K562 (cell line): ENCODE measurements around the gene TAF11. TPM values are rescaled to one million over a fixed set of nuclear protein-coding genes. Genes with fewer than 3 reads are reported as not detected.
A peak's percentile ranks its signal among the peaks of the same experiment; 100 is the strongest.

ENCODE experiments used
- ARID3B ChIP-seq: fragments of 250-450 bp; sonication (Bioruptor Pico); IDR thresholded peaks from 2 replicates; pipeline ENCODE4 v1.4.0; 2020; ENCODE audit warnings: borderline replicate concordance
- FOS ChIP-seq: IDR thresholded peaks from 3 replicates; pipeline ENCODE4 v1.6.1; 2011; ENCODE audit not compliant: insufficient read length; ENCODE audit errors: extremely low read depth
- RBM22 ChIP-seq: fragments of 200-400 bp; formaldehyde crosslinking; IDR thresholded peaks from 2 replicates; pipeline ENCODE4 v1.6.1; 2018; ENCODE audit warnings: low read length, low read depth; ENCODE audit not compliant: poor library complexity, severe bottlenecking
- SIRT6 ChIP-seq: IDR thresholded peaks from one replicate; pipeline ENCODE4 v1.6.1; 2012; ENCODE audit warnings: low read depth, mild to moderate bottlenecking, control low read depth, inconsistent platforms, low read length, moderate library complexity
- SUPT5H ChIP-seq: fragments of 450-650 bp; IDR thresholded peaks from 2 replicates; pipeline ENCODE4 v1.6.1; 2016
- ZNF280A ChIP-seq: fragments of 450-650 bp; IDR thresholded peaks from 2 replicates; pipeline ENCODE4 v1.6.1; 2018; ENCODE audit warnings: mild to moderate bottlenecking, low read depth; ENCODE audit not compliant: partially characterized antibody
- polyA plus RNA-seq, 8 experiments: library from polyadenylated mRNA; depleted of rRNA in 4 of 8; stranded (reverse) in 5 of 8; unstranded in 3 of 8; fragments of >200 nt; fragmentation: Nextera tagmentation in 2 of 8; fragmentation: Illumina TruSeq in 1 of 8; extraction: Ambion mirVana in 2 of 8; extraction: Trizol in 1 of 8; gene quantifications; 2 replicates each; pipeline versions ENCODE4 v1.2.1 to v1.2.3, GENCODE V29; 2011 to 2014; ENCODE audit warnings: inconsistent platforms in 1 of 8, missing spikeins in 1 of 8
- total RNA-seq, 7 experiments: library from RNA; depleted of rRNA in 6 of 7; stranded (reverse); fragments of >200 nt in 6 of 7; fragmentation: Illumina TruSeq in 2 of 7; extraction: Trizol in 2 of 7; gene quantifications; 2 replicates each; pipeline versions ENCODE4 v1.2.1 to v1.2.3, GENCODE V29; 2011 to 2021; ENCODE audit warnings: low replicate concordance in 1 of 7
- TF ChIP-seq, protein P1 (sequence below): fragments of 450-650 bp; IDR thresholded peaks from 2 replicates; pipeline ENCODE4 v1.6.1; 2014; ENCODE audit warnings: low read depth, mild to moderate bottlenecking, moderate library complexity, borderline replicate concordance

Gene TAF11
- total and polyA plus RNA-seq, 9 of the 15 experiments (the other 6 are each of a cell fraction or from before 2014, with no cell fraction given): 40.9 to 91.9 (median 71.9) TPM

DNA sequence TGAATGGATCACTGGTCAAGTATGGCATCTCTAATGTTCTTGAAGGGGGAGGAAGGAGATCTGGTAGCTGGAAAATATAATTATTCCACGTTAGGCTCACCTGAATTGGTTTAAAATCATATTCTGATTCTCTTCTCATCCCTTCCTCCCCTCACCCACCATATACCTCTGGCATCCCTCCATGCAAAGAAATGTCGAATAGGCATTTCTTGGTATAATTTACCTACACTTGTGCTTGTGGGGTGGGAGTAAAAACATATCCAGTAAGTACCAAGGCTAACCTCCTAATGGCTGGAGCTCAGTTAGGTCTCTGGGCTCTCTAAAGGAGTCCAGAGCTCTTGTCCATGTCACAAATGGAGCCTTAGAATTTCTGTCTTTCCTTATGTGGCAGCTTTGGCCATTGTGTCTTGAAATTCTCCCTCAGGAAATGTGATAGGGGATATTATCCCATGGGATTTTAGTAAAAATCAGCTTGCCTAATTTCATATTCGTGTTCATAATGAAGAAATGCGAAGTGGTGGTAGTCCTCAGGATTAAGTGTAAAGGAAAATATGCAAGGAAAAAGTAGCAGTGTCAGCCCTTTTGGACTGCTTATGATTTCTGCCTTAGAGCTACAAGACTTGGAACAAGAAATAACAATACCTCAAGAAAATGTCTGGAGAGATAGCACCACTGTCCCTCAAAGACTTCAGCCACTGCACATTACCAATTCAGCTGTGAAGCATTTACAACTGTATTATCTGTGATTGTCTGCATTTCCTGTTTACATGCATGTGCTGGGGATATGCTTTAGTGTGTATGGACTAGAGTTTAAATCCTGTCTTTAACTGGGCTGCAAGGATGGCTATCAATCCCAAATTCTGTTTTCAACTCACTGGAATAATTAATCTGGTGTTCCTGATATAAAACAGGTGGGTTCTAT lies 12.3 kb downstream of the TAF11 start (continued):
- TF ChIP-seq ARID3B (CRISPR knock-in tag): no peak
- peak; percentile 40 for TF ChIP-seq RBM22
- TF ChIP-seq SIRT6: no peak
- no peak for TF ChIP-seq FOS
- TF ChIP-seq ZNF280A: no peak
- 0 out of 2 replicates have a peak, but pooled peaks have one; percentile 9 for TF ChIP-seq SUPT5H
- TF ChIP-seq, protein P1, sequence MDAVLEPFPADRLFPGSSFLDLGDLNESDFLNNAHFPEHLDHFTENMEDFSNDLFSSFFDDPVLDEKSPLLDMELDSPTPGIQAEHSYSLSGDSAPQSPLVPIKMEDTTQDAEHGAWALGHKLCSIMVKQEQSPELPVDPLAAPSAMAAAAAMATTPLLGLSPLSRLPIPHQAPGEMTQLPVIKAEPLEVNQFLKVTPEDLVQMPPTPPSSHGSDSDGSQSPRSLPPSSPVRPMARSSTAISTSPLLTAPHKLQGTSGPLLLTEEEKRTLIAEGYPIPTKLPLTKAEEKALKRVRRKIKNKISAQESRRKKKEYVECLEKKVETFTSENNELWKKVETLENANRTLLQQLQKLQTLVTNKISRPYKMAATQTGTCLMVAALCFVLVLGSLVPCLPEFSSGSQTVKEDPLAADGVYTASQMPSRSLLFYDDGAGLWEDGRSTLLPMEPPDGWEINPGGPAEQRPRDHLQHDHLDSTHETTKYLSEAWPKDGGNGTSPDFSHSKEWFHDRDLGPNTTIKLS: no peak
